Medulla oblongata (tissue), 1 donor: ENCODE data around the gene ZAR1L.
"Not testable (repeated sequence)": the region's sequence is repeated elsewhere in the genome, so short reads cannot be mapped to it uniquely, and the experiment has no call there.

ENCODE experiments used
- DNase-seq: peaks from one replicate; pipeline ENCODE4 v3.0.0-alpha.2; 2015; ENCODE audit errors: extremely low spot score

The ZAR1L gene, protein sequence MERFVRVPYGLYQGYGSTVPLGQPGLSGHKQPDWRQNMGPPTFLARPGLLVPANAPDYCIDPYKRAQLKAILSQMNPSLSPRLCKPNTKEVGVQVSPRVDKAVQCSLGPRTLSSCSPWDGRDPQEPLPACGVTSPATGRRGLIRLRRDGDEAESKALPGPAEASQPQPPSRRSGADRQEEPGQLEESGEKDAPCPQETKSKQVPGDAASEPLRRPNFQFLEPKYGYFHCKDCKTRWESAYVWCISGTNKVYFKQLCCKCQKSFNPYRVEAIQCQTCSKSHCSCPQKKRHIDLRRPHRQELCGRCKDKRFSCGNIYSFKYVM

GRCh38 chr13:32315238-32316027, at the start of gene ZAR1L, which contains the start of gene BRCA2:
ZAR1L (minus strand) TSS chr13:32315363; CDS start chr13:32311925, 3,438 bp downstream.
BRCA2 (plus strand) TSS chr13:32315508; CDS start chr13:32316461, 953 bp downstream.
- peak; percentile 89 for DNase-seq

DNA sequence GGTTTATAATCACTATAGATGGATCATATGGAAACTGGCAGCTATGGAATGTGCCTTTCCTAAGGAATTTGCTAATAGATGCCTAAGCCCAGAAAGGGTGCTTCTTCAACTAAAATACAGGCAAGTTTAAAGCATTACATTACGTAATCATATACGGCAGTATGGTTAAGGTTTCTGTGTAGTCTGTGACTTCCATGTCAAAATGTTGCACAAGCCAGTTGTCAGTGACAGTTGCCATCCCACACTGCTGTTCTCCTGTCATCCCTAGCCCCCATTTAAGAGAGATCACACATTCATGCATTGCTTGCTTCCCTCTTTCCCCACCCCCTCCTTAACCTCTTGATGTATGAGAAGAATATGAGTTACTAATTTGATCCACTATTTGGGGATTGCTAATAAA, 47.4 kb upstream of the ZAR1L start:
- DNase-seq: no peak

GRCh38 chr13:32355935-32356334, 40.8 kb upstream of the ZAR1L start:
- not testable (repeated sequence) for DNase-seq

DNA sequence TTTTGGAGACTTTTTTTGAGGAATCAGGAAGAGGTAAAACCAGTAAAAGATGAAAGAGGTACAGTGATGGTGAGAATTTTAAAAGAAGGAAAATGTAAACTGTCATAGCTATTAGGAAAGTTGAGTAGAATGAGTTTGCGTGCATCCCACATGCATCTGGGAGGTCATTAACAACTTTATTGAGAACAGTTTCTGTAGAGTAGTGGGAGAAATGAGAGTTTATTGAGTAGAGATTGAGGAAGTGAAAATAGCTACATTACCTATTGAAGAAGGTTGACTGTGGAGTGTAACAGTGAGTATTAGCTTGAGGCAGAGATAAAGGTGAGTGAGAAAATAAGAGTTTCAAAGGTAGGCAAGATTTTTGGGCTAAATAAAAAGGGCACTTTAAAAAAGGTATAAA, 38.9 kb upstream of the ZAR1L start:
- DNase-seq: no peak

- DNase-seq: not testable (repeated sequence)
Observed at GRCh38 chr13:32350839-32351441, 35.8 kb upstream of the ZAR1L start.

GRCh38 chr13:32347651-32348050, 32.5 kb upstream of the ZAR1L start:
- no peak for DNase-seq

GRCh38 chr13:32340914-32341313, 25.8 kb upstream of the ZAR1L start:
- no peak for DNase-seq

DNA sequence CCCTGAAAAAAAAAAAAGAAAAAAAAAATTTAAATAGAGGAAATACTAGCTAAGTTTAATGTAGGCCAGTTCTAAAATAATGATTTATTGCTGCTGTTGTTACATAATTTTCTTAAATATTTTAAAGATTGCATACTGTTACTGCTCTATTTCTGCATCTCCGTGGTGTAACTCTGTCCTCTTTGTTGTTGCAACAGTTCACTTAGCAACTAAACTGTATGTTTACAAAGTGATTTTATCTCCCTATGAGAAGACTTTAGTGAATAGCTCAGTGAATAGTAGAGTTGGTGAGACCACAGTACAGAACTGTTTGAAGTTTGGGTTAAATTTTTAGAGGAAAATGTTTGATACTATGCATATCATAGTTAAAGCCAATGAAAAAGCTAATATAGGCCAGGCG, 19.5 kb upstream of the ZAR1L start:
- no peak for DNase-seq

GRCh38 chr13:32330441-32330840, 15.3 kb upstream of the ZAR1L start:
- no peak for DNase-seq

- no peak for DNase-seq
Observed at GRCh38 chr13:32323912-32324311, 8.7 kb upstream of the ZAR1L start.

GRCh38 chr13:32320528-32320927, 5.4 kb upstream of the ZAR1L start:
- DNase-seq: no peak

DNA sequence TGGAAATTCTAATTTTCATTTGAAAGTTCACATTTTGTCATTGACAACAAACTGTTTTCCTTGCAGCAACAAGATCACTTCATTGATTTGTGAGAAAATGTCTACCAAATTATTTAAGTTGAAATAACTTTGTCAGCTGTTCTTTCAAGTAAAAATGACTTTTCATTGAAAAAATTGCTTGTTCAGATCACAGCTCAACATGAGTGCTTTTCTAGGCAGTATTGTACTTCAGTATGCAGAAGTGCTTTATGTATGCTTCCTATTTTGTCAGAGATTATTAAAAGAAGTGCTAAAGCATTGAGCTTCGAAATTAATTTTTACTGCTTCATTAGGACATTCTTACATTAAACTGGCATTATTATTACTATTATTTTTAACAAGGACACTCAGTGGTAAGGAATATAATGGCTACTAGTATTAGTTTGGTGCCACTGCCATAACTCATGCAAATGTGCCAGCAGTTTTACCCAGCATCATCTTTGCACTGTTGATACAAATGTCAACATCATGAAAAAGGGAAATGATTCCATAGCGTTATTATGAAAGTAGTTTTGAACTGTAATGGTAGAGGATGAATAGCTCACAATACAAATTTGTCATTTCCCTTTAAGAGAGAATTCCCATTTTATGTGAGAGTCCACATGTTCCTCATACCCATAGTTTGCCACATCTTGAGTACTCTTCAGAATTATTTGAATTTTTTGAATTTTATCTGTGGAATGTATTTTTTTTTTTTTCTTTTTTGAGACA, 2.7 kb upstream of the ZAR1L start:
- DNase-seq: no peak

- DNase-seq: no peak
Observed at GRCh38 chr13:32316501-32316900, 1.3 kb upstream of the ZAR1L start.

GRCh38 chr13:32316028-32316339, 821 bp upstream of the ZAR1L start:
- no peak for DNase-seq

- DNase-seq: peak; percentile 44
Observed at GRCh38 chr13:32314271-32315237, 609 bp downstream of the ZAR1L start.

GRCh38 chr13:32311188-32311897, 3.8 kb downstream of the ZAR1L start:
- no peak for DNase-seq

DNA sequence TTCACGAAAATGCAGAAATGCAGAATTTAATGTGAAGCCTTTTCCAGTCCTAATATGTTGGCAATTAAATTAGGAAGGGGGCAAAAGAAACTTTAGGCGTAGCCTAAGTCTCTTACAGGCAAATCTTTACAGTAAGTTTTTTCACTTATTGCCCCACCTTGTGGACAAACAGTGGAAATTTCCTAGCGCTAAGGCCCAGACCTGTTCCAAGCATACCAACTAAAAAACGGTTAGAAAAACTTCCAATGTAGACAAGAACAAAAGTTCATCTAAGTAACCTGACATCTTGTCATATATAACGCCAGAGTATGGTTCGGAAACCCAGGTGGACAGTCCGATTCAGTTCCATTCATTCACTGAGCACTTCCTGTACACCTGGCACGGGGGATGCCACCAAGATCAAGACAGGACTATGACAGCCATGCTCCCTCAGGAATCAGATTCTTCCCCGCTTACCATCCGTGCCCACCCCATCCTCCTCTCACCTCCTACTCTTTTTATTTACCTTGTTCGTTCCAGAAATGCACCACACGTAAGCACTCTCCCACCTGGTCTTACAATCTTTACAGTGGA, 4.9 kb downstream of the ZAR1L start:
- peak; percentile 71 for DNase-seq

DNA sequence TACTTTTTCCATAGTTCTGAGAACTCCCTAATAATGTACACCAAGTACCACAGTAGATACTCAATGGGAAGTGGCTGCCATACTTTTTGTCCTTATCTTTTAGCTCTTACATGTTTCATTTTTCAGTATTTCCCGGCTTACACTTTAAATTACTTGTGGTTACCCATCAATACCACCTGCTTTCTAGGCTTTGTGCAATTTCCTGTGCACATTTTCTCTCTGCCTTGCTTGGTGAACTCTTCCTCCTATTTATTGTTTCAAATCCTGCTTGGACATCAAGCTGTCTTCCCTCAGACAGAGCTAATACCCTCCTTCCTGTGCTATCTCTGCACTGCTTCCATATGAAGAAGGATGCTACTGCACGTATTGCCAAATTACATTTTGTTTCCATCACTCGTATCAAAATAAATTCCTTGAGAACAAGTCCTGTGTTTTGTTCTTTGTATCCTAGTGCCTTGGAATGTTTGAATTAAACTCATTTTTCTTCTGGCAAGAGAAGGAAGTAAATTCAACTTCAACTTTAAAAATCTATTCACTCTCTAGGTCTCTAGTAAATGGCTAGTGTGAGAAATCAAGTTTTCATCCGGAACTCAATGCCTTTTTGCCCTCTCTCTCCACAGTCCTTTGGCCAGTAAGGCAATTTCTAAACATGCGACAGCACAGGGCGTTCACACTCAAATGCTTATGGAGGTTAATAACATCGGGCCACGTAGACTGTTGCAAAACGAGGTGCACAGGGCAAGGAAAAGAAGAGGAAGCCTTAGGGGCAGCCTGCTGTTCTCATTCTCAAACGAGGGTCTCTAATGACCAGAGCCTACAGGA, 5.6 kb downstream of the ZAR1L start:
- no peak for DNase-seq

DNA sequence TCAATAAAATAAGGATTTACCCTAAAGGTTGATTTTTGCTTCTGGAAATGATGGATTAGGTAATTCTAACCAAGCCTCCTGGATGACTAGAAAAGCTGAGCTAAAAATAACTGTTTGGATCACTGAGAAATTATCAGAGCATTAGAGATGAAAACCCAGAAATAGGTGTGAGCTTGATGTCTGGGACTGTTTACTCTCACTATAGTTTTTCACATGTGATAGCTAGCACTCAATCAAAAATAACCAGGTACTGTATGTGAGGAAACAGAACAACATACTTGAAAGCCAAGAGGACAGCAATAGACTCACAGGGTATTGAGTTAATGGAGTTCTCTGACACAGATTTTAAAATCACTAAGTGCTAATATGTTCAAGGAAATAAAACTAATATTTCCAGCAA, 9.5 kb downstream of the ZAR1L start:
- no peak for DNase-seq
